SK-N-MC (cell line): ENCODE results near the gene NAT9.
A peak's percentile ranks its signal among the peaks of the same experiment; 100 is the strongest.

ENCODE experiments used
- DNase-seq: peaks from one replicate; pipeline ENCODE4 v3.0.0-alpha.2; 2011; ENCODE audit warnings: low read depth, low spot score
- H3K27ac ChIP-seq: fragments of 200-600 bp; sonication (generic); 2 replicates; pipeline ENCODE4 v1.5.1; 2016; ENCODE audit warnings: mixed run types
- H3K36me3 ChIP-seq: fragments of 200-600 bp; sonication (generic); 2 replicates; pipeline ENCODE4 v1.6.1; 2017; ENCODE audit warnings: antibody characterized with exemption, low read length, mixed read lengths; ENCODE audit not compliant: insufficient read depth
- H3K4me3 ChIP-seq: fragments of 200-600 bp; sonication (generic); 2 replicates; pipeline ENCODE4 v1.5.1; 2016
- H3K9ac ChIP-seq: fragments of 200-600 bp; sonication (generic); 2 replicates; pipeline ENCODE4 v1.8.0; 2017; ENCODE audit warnings: mixed run types, mixed read lengths; ENCODE audit not compliant: insufficient read length
- H3K9me3 ChIP-seq: fragments of 200-600 bp; sonication (generic); 2 replicates; pipeline ENCODE4 v1.6.1; 2017; ENCODE audit warnings: low read depth, mild to moderate bottlenecking, antibody characterized with exemption, low read length, moderate library complexity, mixed read lengths
- EZH2 ChIP-seq: fragments of 200-600 bp; sonication (generic); IDR thresholded peaks from one replicate; pipeline ENCODE4 v1.6.1; 2017; ENCODE audit warnings: antibody characterized with exemption
- FOXP2 ChIP-seq: optimal IDR thresholded peaks from 2 replicates; pipeline ENCODE3; 2011; ENCODE audit warnings: mild to moderate bottlenecking, moderate library complexity; ENCODE audit not compliant: insufficient read depth; ENCODE audit errors: extremely low read length, control extremely low read depth
- POLR2AphosphoS5 ChIP-seq: IDR thresholded peaks from 2 replicates; pipeline ENCODE4 v1.6.1; 2012; ENCODE audit warnings: mild to moderate bottlenecking, low read depth, low read length, borderline replicate concordance

The NAT9 gene

DNA sequence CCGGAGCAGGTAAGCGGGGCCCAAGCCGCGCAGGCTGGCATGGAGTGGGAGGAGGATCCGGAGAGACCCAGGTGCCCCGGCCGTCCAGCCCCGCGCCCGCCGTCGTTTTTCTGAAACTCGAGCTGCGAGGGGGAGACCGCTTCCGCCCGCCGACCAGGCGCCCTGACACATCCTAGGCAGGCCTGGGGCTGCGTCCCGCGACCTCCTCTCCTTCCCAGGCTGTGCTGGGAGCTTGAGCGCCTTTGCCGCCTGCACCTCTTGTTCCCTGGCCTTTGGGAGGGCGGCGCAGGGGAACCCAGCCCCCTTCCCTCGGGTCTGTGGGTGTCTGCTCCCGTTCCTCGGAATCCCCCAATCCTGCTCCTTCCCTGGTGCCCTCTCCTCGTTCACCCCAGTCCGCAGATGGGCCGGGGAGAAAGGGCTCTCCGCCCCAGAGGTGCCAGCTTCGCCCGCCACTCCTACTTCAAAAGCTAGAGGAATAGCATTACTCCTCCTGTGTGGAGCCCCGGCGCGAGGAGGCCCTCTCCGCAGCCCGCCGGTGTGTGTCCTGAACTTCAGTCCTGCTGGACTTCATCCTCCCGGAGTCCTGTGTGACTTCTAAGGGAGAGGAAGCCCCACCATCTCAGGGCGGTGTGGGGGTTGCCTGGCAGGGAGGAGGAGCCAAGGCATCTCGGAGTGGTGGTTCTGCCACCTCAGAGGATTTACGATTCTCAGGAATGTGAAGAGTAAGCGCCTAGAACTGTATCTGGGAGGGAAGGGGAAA lies 26.7 kb downstream of the NAT9 start:
- H3K27ac ChIP-seq = no peak overlapping the region
- peak overlapping the region; percentile 85 for H3K4me3 ChIP-seq
- peak overlapping the region; percentile 9 for H3K9ac ChIP-seq
- no peak for TF ChIP-seq EZH2
- TF ChIP-seq FOXP2 = no peak
- TF ChIP-seq POLR2AphosphoS5 = no peak
- DNase-seq = no peak
- H3K9me3 ChIP-seq = no peaks in the 10 kb centered on the region
- H3K36me3 ChIP-seq = no peaks in the 10 kb centered on the region

DNA sequence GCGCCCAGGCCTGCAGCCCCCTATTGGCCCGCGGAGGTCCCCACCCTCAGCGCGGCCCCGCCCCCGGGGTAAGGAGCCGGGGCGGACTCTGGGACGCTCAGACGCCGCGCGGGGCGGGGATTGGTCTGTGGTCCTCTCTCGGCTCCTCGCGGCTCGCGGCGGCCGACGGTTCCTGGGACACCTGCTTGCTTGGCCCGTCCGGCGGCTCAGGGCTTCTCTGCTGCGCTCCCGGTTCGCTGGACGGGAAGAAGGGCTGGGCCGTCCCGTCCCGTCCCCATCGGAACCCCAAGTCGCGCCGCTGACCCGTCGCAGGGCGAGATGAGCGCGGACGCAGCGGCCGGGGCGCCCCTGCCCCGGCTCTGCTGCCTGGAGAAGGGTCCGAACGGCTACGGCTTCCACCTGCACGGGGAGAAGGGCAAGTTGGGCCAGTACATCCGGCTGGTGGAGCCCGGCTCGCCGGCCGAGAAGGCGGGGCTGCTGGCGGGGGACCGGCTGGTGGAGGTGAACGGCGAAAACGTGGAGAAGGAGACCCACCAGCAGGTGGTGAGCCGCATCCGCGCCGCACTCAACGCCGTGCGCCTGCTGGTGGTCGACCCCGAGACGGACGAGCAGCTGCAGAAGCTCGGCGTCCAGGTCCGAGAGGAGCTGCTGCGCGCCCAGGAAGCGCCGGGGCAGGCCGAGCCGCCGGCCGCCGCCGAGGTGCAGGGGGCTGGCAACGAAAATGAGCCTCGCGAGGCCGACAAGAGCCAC lies 27.4 kb downstream of the NAT9 start, which contains the start of gene NHERF1:
TSS of gene NHERF1 (plus strand) at position 100 of the 750 bp plus-strand sequence. CDS start at position 319, 219 bp downstream.
- DNase-seq = no peak
- Histone ChIP-seq H3K36me3 (no peaks in the 10 kb centered on the region), H3K9ac (peak within 1 kb of the TSS; percentile 45), H3K4me3 (peak within 1 kb of the TSS; percentile 85), H3K27ac (no peak within 1 kb of the TSS), H3K9me3 (no peaks in the 10 kb centered on the region)
- peak; percentile 85 for TF ChIP-seq POLR2AphosphoS5
- no peak for TF ChIP-seq FOXP2

GRCh38 chr17:74748279-74748528 lies 27.9 kb downstream of the NAT9 start:
- H3K9me3 ChIP-seq = no peaks in the 10 kb centered on the region
- peak overlapping the region; percentile 85 for H3K4me3 ChIP-seq
- no peaks in the 10 kb centered on the region for H3K36me3 ChIP-seq
- TF ChIP-seq EZH2 = no peak
- no peak for TF ChIP-seq FOXP2
- TF ChIP-seq POLR2AphosphoS5 = no peak
- no peak overlapping the region for H3K27ac ChIP-seq
- DNase-seq = no peak
- no peak overlapping the region for H3K9ac ChIP-seq

DNA sequence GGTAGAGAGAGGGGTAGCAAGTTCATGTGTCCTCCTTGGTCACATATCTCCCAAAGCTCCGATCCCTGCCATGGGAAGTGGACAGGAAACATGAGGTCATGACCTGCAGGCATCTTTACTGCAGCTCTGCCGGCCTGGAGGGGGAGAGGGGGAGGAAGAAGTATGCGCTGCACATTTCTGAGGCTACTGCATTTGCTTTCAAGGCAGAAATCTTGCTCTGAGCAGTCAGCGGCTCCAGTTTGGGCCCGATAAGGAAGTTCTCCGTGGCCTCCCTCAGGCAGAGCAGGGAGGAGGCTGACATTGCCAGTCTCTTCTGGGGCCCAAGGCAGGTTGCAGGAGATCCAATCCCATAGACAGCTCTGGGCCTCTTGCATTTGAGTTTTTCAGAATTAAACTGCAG lies 29.2 kb downstream of the NAT9 start:
- Histone ChIP-seq H3K9ac (no peak overlapping the region), H3K27ac (no peak overlapping the region), H3K4me3 (no peak overlapping the region), H3K9me3 (no peaks in the 10 kb centered on the region), H3K36me3 (no peaks in the 10 kb centered on the region)
- DNase-seq = no peak
- TF ChIP-seq POLR2AphosphoS5 (no peak), EZH2 (no peak), FOXP2 (no peak)

GRCh38 chr17:74746376-74746775 lies 29.8 kb downstream of the NAT9 start:
- no peak for DNase-seq
- no peaks in the 10 kb centered on the region for H3K9me3 ChIP-seq
- no peak overlapping the region for H3K9ac ChIP-seq
- TF ChIP-seq FOXP2 = no peak
- no peak for TF ChIP-seq POLR2AphosphoS5
- no peak for TF ChIP-seq EZH2
- no peak overlapping the region for H3K27ac ChIP-seq
- no peak overlapping the region for H3K4me3 ChIP-seq
- H3K36me3 ChIP-seq = no peaks in the 10 kb centered on the region

GRCh38 chr17:74745548-74746177 lies 30.5 kb downstream of the NAT9 start:
- TF ChIP-seq POLR2AphosphoS5 = no peak
- no peak for TF ChIP-seq EZH2
- no peak for TF ChIP-seq FOXP2
- Histone ChIP-seq H3K36me3 (no peaks in the 10 kb centered on the region), H3K27ac (no peak overlapping the region), H3K9me3 (no peaks in the 10 kb centered on the region), H3K4me3 (no peak overlapping the region), H3K9ac (no peak overlapping the region)
- DNase-seq = no peak

- Histone ChIP-seq H3K4me3 (no peak overlapping the region), H3K36me3 (no peaks in the 10 kb centered on the region), H3K9me3 (no peaks in the 10 kb centered on the region), H3K9ac (no peak overlapping the region), H3K27ac (no peak overlapping the region)
- TF ChIP-seq FOXP2 (no peak), POLR2AphosphoS5 (no peak), EZH2 (no peak)
- DNase-seq = no peak
Measured at GRCh38 chr17:74744714-74745547, 31.2 kb downstream of the NAT9 start.

GRCh38 chr17:74744349-74744713 lies 31.8 kb downstream of the NAT9 start:
- H3K36me3 ChIP-seq = no peaks in the 10 kb centered on the region
- H3K9ac ChIP-seq = no peak overlapping the region
- no peaks in the 10 kb centered on the region for H3K9me3 ChIP-seq
- DNase-seq = no peak
- H3K27ac ChIP-seq = no peak overlapping the region
- no peak overlapping the region for H3K4me3 ChIP-seq
- TF ChIP-seq FOXP2 (no peak), EZH2 (no peak), POLR2AphosphoS5 (no peak)
